ENCODE results near the gene SNRNP48. TPM values are rescaled to one million over a fixed set of nuclear protein-coding genes. Genes with fewer than 3 reads are reported as not detected.

SNRNP48 gene, protein sequence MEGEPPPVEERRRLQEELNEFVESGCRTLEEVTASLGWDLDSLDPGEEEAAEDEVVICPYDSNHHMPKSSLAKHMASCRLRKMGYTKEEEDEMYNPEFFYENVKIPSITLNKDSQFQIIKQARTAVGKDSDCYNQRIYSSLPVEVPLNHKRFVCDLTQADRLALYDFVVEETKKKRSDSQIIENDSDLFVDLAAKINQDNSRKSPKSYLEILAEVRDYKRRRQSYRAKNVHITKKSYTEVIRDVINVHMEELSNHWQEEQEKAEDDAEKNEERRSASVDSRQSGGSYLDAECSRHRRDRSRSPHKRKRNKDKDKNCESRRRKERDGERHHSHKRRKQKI
- 10 to 100 TPM; 15.8 to 16.1 TPM for total RNA-seq

DNA sequence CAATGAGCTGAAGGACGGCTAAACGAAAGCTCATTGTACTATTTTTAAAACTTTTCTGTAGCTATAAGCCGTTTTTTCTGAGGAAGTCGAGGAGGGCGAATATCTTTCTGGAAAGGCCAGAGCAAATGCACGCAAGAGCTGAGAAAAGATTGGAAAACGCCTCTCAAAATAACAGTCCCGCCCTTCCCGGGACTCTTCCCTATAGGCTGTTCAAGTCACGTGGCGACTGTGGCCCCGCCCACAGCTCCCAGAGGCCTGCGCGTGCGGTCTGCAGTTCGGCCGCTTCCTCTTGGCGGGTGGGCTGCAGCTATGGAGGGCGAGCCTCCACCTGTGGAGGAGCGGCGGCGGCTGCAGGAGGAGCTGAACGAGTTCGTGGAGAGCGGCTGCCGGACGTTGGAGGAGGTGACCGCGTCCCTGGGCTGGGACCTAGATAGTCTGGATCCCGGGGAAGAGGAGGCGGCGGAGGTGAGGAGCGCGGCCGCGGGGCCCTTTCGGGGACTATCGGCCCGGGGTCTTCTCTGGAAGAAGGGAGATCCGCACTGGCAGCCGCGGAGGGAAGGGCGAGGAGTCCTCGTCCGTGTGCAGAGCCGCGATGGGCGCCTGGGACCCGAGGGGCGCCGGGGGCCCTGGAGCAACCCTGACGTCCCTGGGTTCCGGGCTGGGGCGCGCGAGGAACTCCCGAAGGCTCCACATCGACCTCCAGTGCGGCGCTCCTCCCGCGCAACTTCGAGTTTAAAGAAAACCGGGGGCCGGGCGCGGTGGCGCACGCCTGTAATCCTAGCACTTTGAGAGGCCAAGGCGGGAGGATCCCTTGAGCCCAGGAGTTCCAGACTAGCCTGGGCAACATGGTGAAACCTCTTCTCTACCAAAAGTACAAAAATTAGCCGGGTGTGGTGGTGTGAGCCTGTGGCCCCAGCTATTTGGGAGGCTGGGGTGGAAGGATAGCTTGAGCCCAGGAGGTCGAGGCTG, at the start of gene SNRNP48:
Gene SNRNP48 (plus strand): TSS at position 250 of the 969 bp plus-strand sequence. CDS start 60 bp downstream, at position 310.
- no peaks in the 10 kb centered on the region for H3K9me3 Mint-ChIP-seq
- H3K27me3 Mint-ChIP-seq, result no peaks in the 10 kb centered on the region
- H3K4me3 Mint-ChIP-seq, result peak within 1 kb of the TSS; percentile 91
- peaks cover 28% of the 10 kb centered on the region for H3K4me1 Mint-ChIP-seq
- H3K36me3 Mint-ChIP-seq, result peaks cover 19% of the 10 kb centered on the region
- DNase-seq, result peak; percentile 92
- peak within 1 kb of the TSS; percentile 87 for H3K27ac Mint-ChIP-seq

DNA sequence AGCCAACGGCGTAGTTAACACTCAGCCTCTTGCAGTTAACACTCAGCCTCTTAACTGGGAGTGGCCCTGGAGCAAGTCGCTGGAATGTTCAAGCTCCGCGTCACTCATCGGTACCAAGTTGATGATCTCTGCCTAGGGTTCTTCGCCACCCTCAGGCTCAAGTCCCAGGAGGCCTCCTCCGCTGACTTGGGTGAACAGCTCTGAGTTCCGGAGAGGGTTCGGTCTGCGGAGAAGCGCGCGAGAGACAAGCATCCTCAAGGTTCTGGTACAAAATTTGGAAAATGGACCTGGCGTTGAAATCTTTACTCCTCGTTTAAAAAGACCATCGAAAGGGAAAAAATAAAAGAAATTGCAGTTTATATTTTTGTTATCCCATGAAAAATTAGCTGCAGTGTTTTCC, 49.4 kb upstream of the SNRNP48 start:
- H3K27ac Mint-ChIP-seq, result no peak overlapping the region
- DNase-seq, result no peak
- peaks cover 84% of the 10 kb centered on the region for H3K27me3 Mint-ChIP-seq
- no peaks in the 10 kb centered on the region for H3K9me3 Mint-ChIP-seq
- peak overlapping the region; percentile 70 for H3K4me3 Mint-ChIP-seq
- H3K4me1 Mint-ChIP-seq, result peaks cover 6% of the 10 kb centered on the region
- no peaks in the 10 kb centered on the region for H3K36me3 Mint-ChIP-seq

DNA sequence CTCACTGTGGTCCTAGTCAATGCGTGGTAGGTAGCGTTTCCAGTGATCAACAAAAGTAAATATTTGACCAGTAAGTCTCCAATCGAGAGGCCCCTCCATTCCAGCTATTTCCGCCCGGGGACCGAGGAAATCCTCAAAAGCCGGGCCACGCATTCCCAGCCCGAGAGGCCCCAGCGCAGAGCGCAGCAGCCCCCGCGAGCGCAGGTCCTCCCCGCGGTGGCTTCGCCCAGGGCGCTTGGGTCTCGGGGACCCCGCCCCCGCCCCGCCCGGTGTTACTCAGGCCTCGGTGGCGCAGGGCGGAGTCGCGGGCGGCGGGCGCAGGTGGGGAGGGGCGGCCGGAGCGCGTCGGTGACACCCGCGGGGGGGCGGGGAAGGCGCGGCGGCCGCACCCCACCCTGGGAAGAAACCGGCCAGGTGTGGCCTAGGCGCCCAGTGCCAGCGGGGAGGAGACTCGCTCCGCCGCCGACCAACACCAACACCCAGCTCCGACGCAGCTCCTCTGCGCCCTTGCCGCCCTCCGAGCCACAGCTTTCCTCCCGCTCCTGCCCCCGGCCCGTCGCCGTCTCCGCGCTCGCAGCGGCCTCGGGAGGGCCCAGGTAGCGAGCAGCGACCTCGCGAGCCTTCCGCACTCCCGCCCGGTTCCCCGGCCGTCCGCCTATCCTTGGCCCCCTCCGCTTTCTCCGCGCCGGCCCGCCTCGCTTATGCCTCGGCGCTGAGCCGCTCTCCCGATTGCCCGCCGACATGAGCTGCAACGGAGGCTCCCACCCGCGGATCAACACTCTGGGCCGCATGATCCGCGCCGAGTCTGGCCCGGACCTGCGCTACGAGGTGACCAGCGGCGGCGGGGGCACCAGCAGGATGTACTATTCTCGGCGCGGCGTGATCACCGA, 48.6 kb upstream of the SNRNP48 start, which contains the start of gene DSP:
Gene DSP (plus strand): TSS at position 497 of the 890 bp plus-strand sequence. CDS start 245 bp downstream, at position 742.
- Mint-ChIP-seq H3K36me3 (no peaks in the 10 kb centered on the region), H3K27ac (no peak within 1 kb of the TSS), H3K4me3 (peak within 1 kb of the TSS; percentile 74), H3K27me3 (peaks cover 82% of the 10 kb centered on the region), H3K9me3 (no peaks in the 10 kb centered on the region), H3K4me1 (peaks cover 6% of the 10 kb centered on the region)
- DNase-seq, result peak; percentile 45

DNA sequence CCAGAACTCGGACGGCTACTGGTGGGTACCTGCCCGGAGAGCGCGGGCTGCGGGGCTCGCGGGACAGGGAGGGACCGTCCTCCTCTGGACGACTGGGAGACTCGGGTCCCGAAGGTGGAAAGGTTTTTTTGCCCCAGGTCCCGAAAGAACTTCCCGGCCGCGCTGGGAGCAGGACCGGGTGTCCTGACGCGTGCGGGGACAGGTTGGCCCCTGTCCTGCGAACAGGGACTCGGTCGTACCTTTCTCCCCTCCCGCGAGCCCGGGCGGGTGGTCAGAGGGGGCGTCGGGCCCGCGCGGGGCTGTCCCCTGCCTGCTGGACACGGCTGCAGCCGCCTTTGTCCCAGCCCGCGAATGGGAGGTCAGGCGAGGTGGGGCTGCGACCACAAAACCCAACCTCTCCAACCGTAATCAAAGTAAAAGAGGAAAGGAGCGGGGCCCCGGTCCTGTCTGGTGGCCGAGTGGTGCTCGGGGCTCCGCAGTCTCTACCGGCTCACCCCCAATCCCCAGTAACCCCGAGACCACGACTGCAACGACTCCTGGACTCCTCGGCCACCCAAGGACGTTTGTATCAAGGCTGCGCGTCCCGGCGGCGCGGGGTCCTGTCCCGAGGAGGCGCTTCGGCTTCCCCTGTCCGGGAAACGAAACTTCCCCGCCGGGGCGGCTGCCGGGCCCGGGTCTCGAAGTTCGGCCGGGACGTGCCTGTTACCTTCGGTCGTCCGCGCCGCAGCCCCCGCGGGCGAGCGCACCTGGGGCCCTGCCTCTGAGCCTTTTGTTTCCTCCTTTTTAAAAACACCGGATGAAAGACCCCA, 47.7 kb upstream of the SNRNP48 start:
- H3K9me3 Mint-ChIP-seq, result no peaks in the 10 kb centered on the region
- peak overlapping the region; percentile 74 for H3K4me3 Mint-ChIP-seq
- peaks cover 85% of the 10 kb centered on the region for H3K27me3 Mint-ChIP-seq
- H3K4me1 Mint-ChIP-seq, result peaks cover 6% of the 10 kb centered on the region
- H3K27ac Mint-ChIP-seq, result no peak overlapping the region
- no peaks in the 10 kb centered on the region for H3K36me3 Mint-ChIP-seq
- DNase-seq, result peak; percentile 5

DNA sequence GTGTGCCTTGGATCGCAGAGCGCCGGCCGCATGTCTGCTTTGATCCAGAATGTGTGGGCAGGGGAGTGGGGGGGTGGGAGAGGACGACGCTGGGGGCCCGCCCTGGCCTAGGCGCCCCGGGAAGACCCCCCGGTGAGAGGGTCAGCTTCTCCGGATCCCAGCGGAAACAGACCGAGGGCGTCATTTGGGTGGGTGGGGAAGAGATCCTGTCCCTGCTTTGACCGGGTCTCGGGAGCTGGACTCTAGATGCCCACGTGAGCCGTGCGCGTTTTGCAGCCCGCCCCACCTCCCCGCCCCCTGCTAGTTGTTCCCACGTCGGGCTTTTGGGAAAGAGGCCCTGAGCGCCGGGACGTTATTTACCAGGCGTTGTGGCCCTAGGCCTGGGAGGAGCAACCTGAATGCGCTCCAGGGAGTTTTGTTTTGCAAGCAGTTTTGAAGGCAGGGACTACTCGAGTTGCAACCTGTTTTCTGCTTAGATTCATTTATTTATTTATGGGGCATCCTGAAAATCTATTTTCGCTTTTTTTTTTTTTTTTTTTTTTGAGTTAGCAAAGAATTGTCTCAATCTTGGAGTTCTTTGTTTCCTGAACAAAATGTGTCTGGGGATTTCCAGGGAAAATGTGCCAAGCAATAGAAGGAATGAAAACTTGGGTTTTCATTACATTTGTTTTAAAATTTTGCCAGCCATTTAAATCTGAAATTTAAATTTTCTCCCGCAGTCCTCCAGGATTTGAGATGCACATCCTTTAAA, 46.9 kb upstream of the SNRNP48 start:
- Mint-ChIP-seq H3K27ac (no peak overlapping the region), H3K36me3 (no peaks in the 10 kb centered on the region), H3K4me1 (peaks cover 6% of the 10 kb centered on the region), H3K9me3 (no peaks in the 10 kb centered on the region), H3K27me3 (peaks cover 83% of the 10 kb centered on the region), H3K4me3 (peak overlapping the region; percentile 18)
- no peak for DNase-seq

DNA sequence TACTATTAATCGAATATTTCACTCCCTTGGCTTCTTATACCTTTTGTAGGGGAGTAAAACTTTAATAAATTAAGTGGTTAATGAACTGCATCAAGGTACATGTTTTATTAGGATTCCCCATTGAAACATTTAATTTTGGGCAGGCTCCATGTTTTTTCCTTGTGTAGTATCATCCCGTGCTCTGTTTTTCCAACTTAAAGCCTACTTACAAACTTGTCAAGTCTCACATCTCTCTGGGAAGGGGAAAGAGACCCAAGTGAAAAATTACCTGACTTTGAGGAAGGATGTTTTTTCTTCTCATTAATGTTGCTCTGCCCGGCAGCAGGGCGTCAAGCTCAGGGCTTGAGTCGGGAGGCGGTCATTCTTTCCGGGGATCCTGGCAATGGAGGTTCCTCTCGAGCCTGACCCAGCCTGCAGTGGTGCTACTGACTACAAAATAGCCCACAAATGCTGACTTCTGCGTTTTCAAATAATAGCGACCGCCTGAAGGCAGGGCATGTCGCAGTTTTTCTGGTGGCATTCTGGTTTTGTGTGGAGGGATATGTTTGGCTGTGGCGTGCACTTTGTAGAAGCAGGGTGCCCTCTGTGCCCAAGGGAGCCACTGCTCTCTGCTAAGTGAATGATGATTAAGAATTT, 46.1 kb upstream of the SNRNP48 start:
- no peak for DNase-seq
- Mint-ChIP-seq H3K4me3 (no peak overlapping the region), H3K9me3 (no peaks in the 10 kb centered on the region), H3K27ac (no peak overlapping the region), H3K36me3 (no peaks in the 10 kb centered on the region), H3K27me3 (peaks cover 81% of the 10 kb centered on the region), H3K4me1 (peaks cover 6% of the 10 kb centered on the region)

DNA sequence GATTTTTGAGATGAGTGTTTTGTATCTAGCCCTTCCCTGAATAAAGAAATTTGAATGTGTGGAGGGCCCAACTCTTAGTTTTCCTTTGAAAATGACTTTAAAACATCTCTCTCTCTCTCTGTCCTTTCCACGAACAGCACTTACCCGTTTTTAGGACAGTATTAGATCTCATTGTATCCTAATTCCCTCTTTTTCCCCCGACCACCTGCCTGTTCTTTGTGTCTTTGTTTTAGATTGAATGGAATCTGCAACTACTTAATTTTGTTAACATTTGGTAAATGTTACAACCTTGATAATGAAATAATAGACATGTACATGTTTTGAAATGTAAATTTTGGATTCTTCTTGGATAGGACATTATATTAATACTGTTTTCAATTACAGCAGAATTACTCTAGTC, 45.4 kb upstream of the SNRNP48 start:
- H3K27me3 Mint-ChIP-seq, result peaks cover 81% of the 10 kb centered on the region
- H3K27ac Mint-ChIP-seq, result no peak overlapping the region
- no peak for DNase-seq
- H3K4me3 Mint-ChIP-seq, result no peak overlapping the region
- no peaks in the 10 kb centered on the region for H3K36me3 Mint-ChIP-seq
- no peaks in the 10 kb centered on the region for H3K9me3 Mint-ChIP-seq
- H3K4me1 Mint-ChIP-seq, result peaks cover 6% of the 10 kb centered on the region

DNA sequence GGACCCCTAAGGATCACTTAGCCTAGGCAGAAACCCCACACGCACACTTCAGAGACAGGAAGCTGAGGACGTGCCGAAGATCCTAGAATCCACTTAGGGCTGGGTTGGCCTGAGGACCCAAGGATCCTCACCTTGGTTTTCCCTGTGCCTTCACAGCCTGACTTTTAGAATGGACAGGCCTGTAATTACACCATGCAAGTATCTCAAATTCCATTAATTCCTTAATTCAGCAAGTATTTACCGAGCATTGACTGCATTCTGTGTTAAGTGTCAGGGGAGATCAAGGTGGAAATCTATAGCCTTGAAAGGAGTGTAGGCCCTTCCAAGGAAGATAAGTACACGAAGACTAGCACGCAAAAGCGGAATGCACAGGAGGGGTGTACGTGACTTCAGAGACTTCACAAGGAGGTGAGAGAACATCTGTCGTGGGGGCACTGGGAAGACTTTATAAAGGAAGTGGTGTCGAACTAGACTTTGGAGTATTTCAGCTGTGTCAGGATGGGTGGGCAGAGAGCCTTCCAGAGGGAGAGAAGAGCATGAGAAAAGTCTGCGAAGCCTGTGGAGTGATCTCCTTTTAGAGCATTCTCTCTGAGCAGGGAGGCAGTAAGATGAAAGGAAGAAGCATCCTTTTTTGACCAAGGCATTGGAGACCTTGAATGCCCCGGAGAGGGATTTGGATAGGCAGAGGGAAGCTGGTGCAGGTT, 44.5 kb upstream of the SNRNP48 start:
- Mint-ChIP-seq H3K27me3 (peaks cover 74% of the 10 kb centered on the region), H3K36me3 (no peaks in the 10 kb centered on the region), H3K9me3 (no peaks in the 10 kb centered on the region), H3K27ac (no peak overlapping the region), H3K4me1 (peaks cover 6% of the 10 kb centered on the region), H3K4me3 (no peak overlapping the region)
- DNase-seq, result no peak

DNA sequence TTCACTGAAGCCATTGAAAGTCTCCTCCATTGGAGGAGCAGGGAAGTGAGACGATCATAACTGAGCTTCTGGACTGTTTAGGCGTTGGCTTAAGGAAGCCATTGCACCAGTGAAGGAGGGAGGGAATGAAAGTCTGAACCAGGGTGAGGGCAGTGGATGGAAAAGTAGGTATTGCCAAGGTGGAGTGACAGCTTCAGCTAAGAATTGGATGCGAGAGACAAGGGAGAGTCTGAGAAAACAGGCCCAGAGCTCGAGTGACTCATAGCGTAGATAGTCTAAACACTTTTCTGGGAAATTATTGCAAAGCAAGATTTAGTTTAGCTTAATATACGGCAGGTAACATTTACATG, 44.0 kb upstream of the SNRNP48 start:
- DNase-seq, result no peak
- Mint-ChIP-seq H3K9me3 (no peaks in the 10 kb centered on the region), H3K27ac (no peak overlapping the region), H3K27me3 (peaks cover 69% of the 10 kb centered on the region), H3K36me3 (no peaks in the 10 kb centered on the region), H3K4me1 (peaks cover 1% of the 10 kb centered on the region), H3K4me3 (no peak overlapping the region)

DNA sequence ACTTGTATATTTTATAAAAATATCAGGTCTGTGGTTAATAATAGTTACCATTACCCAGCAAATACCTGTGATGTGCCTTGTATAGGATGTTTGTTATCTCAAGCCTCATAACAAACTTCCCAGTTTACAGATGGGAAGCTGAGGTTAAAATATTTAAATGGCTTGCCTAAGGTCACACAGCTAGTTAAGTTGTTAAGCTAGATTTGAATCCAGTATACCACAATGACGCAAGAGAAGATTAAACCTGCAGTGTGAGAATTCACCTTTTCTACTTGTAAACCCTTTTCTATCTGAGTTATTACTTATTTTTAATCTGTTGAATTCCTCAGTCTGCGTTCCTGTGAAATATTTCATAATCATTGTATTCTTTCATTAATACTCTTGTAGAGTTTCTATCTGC, 43.6 kb upstream of the SNRNP48 start:
- H3K4me1 Mint-ChIP-seq, result no peaks in the 10 kb centered on the region
- no peaks in the 10 kb centered on the region for H3K9me3 Mint-ChIP-seq
- no peak overlapping the region for H3K4me3 Mint-ChIP-seq
- H3K27me3 Mint-ChIP-seq, result peaks cover 67% of the 10 kb centered on the region
- H3K36me3 Mint-ChIP-seq, result no peaks in the 10 kb centered on the region
- H3K27ac Mint-ChIP-seq, result no peak overlapping the region
- no peak for DNase-seq

DNA sequence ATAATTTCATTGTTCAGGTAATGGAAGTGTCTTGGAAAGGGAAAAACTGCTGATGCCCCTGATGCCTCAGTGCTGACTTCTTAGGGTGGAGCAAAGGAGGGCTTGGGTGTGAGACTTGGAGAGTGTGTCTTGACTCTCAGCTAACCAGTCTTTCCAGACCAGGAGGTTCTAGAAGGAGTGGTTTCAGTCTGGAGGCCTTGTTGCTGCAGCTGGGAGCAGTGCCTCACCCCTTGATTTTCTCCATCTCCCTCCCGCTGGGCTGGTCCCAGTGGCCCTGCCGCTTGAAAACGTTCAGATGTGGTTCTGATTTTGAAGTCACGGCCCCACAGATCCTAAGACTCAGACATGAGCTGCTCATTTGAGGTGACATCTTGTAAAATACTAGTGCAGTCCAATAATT, 43.1 kb upstream of the SNRNP48 start:
- Mint-ChIP-seq H3K36me3 (no peaks in the 10 kb centered on the region), H3K4me3 (no peak overlapping the region), H3K9me3 (no peaks in the 10 kb centered on the region), H3K27ac (no peak overlapping the region), H3K27me3 (peaks cover 68% of the 10 kb centered on the region), H3K4me1 (no peaks in the 10 kb centered on the region)
- DNase-seq, result no peak

DNA sequence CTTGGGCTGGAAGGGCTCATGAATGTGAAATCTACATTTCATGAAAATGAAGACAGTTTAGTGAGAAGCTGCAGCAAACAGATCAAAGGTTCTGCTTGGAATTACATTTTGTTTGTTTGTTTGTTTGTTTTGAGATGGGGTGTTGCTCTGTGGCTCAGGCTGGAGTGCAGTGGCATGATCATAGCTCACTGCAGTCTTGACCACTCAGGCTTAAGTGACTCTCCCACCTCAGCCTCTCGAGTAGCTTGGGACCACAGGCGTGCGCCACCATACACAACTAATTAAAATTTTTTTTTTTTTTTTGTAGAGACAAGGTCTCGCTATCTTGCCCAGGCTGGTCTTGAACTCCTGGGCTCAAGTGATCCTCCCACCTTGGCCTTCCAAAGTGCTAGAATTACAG, 42.7 kb upstream of the SNRNP48 start:
- Mint-ChIP-seq H3K4me1 (no peaks in the 10 kb centered on the region), H3K27me3 (peaks cover 69% of the 10 kb centered on the region), H3K4me3 (no peak overlapping the region), H3K27ac (no peak overlapping the region), H3K36me3 (no peaks in the 10 kb centered on the region), H3K9me3 (no peaks in the 10 kb centered on the region)
- no peak for DNase-seq

DNA sequence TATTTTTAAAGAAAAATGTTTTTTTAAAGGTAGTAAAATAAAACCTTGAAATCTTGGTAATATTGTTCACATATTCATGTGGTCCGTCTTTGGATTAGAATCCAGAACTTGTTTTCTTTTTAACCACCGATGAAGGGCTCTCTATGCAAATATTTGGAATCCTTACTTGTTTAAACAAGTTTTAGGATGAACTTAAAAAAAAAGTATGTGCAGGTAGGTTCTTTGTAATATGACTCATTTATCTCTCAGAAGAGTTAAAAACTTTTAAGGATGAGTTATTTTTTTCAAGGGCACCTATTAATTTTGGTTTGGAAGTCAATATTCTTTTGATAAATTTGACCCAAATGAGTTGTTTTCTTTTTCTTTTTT, 39.6 kb upstream of the SNRNP48 start:
- H3K27ac Mint-ChIP-seq, result no peak overlapping the region
- no peaks in the 10 kb centered on the region for H3K4me1 Mint-ChIP-seq
- H3K27me3 Mint-ChIP-seq, result peaks cover 55% of the 10 kb centered on the region
- H3K9me3 Mint-ChIP-seq, result no peaks in the 10 kb centered on the region
- H3K36me3 Mint-ChIP-seq, result no peaks in the 10 kb centered on the region
- H3K4me3 Mint-ChIP-seq, result no peak overlapping the region
- DNase-seq, result no peak

Measured in activated naive CD8-positive, alpha-beta T cell treated with anti-CD3 and anti-CD28 coated beads for 36 hours (primary cell).